HG02623 (cell line): ENCODE measurements around the gene C3orf70.

Experiments
- ATAC-seq: cut with Tn5 transposase; IDR thresholded peaks from one replicate; pipeline ENCODE4 v1.9.1; 2021; ENCODE audit warnings: moderate library complexity; ENCODE audit not compliant: unreplicated experiment

C3orf70 gene

DNA sequence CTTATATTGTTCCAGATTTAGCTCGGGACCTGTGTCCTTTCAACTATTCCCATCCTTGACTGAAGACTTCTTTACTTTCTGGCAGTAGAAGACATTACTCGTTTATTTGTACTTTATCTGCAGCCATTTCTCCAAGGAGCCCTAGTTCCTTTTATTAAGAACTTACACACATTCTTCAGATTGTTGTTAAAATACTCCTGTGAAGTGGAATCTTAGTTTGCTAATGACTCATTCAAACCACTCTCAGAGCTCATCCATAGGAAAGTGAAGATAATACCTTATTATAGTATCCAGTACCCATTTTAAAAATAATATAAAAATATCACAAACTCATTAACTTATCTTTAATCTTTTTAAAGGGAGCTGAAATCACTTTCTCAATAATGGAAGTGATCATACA is 63.5 kb downstream of the C3orf70 start:
- ATAC-seq = no peak

DNA sequence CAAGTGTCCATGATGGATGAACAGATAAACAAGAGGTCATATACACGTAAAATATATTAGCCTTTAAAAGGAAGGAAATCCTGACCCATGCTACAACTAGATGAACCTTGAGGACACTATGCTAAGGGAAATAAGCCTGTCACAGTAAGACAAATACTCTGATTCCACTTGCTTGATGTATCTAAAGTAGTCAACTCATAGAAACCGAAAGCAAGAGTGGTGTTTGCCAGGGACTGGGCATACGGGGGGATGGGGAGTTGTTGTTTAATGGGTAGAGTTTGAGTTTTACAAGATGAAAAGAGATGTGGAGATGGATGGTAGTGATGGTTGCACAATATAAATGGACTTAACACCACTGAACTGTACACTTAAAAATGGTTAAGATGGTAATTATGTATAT is 65.4 kb downstream of the C3orf70 start:
- no peak for ATAC-seq

DNA sequence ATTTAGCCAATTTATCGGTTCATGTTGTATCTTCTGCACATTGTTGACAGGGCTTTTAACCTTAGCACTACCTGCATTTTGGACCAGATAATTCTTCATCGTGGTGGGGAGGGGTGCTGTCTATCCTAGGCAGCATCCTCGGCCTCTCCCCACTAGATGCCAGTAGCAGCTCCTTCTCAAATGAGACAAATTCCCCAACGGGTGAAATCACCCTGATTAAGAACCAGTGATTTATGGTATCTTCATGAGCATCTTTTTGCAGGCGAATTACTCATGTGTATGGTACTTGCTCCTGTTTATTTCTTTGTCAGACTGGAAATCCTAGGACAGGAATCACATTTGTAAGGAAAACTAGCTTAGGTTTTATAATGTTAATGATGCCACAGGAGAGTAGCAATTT is 68.0 kb downstream of the C3orf70 start:
- no peak for ATAC-seq

DNA sequence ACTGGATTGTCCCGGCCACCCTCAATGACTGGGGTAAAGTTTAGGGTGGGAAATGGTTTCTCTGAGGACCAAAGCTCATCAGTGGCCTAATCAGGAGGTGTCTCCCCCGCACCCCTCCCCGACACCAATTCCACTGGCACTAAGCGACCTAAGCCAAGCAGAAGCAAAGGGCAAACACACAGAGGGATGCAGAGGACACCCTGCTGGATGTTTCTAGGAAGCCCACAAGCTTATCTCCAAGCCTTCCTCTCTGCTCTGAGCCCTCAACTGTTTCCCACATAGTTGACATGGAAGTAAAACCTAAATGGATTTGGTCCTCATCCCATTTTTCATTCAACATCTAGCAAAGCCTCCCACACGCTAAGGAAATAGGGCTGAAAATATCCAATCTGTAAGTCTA is 68.5 kb downstream of the C3orf70 start:
- ATAC-seq = no peak

DNA sequence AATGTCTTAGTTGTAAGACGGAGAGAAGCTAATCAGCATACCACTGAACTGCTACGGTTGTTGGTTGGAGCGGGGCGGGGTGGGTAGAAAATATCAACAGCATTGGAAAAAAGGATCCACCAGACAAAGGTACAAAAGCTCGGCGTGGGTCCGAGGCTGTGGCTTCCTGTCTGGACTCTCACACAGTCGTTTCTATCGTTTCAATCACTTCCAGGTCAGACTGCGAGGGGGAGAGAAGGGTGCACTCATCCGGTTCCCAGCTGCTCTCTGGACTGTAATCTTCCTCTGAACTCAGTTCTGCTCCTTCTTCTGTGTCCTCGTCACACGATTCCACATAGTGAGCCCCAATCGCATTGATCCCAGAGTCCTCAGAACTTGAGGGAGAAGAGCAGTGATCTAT is 70.0 kb downstream of the C3orf70 start:
- ATAC-seq = no peak

DNA sequence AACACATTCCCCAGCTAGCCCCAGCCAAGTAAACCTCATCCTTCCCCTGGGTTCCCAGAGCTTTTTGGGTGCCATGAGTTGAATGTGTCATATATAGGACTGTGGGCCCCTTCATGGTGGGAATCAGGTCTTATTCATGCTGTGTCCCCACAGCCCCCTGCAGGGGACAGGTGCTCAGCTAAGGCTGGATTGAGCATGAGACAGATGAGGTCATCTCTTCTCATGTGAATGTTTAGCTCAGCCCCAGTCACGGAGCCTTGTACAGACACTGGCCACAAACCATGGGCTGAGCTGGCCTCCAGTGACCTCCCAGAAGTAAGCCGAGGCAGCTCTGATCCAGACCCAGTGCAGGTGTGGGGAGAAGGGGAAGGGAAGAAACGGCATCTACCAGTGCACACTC is 70.7 kb downstream of the C3orf70 start:
- no peak for ATAC-seq

DNA sequence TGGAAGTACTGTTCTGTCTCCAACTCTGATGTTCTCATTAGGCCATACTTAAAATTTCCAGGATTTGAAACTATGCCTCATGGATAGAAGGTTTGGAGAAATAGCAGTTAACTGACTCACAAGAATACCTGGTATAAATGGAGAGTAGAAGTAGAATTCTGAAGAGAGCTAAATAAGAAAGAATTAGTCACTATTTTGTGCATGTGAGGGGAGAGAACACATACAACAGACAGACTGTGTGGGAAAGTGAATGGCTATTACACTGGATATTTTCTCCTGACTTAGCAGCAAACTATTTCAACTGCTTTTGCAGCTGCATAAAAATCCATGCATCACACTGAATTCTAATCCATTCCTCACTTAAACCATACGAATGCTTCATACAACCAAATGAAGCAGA is 71.3 kb downstream of the C3orf70 start:
- ATAC-seq = no peak

DNA sequence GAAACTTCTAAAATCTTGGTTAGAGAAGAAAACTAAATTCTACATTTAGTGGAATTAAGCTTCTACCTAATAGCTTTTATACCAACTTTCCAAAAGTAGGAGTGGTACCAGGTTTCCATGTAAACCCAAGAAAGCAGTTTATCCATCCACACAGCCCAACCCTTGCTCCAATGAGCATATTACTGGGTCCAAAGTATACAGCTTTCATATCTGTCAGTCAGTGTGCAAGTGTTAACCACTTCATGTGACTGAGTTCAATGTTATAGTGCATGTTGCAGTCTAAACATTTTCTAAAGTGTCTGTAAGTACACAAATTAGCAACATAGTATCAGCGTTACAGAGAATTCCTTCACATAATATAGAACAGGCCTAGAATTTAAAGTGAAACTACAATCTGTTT is 73.2 kb downstream of the C3orf70 start:
- no peak for ATAC-seq

DNA sequence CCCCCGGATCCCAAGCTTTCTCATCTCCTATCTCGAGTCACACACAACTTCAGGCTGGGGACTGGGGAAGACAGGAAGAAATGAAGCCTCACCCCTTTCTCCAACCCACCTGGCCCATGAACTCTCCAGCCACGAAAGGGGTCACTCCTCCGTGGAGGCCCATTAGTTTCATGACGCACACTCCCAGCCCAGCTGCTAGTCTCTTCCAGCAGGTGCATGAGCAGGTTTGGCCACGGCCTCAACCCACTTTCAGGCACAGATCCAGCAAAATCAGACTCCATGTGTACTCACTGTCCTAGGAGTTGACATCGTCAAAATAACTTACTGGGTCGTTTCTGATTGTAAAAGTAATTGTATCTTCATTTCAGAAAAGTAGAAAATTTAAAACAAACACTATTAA is 76.6 kb downstream of the C3orf70 start:
- no peak for ATAC-seq

DNA sequence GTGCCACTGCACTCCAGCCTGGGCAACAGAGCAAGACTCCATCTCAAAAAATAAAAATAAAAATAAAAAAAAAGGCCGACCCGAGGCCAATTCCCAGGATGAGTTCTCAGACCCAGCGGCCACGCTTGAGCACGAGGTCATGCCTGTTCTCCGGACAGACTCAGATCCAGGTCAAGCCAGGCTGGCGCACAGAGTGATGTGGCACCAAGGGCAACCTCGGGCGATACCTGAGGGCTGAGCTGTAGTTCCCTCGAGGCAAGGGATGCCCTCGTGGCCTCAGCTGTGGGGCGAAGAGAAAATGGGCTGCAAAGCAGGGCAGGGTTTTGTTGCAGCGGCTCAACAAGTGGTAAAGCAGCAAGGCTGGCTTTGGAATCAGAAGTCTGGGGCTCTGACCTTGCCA is 77.3 kb downstream of the C3orf70 start:
- no peak for ATAC-seq

DNA sequence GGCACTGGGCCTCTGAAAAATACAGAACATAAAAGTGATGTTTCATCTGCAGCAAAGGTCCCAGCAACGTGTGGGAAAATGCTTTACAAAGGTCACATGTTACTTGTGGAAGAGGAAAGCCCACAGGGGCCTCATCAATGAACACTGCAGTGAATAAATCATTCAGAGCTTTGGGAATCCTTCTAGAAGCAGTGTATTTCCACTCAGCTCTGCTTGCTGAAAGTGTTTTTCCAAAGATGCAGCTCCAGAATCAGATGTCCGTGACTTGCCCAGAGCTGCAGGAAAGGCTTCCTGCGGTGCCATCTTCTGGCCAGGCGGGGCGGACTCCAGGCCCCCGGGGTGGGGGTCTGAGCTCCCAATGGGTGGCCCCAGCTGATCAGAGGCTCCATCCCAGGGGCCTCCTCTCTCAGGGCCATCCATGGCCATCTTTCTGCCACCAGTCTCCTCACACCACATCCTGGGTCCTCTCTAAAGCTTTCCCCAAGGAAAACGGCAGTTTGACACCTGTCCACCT is 81.5 kb downstream of the C3orf70 start:
- no peak for ATAC-seq

DNA sequence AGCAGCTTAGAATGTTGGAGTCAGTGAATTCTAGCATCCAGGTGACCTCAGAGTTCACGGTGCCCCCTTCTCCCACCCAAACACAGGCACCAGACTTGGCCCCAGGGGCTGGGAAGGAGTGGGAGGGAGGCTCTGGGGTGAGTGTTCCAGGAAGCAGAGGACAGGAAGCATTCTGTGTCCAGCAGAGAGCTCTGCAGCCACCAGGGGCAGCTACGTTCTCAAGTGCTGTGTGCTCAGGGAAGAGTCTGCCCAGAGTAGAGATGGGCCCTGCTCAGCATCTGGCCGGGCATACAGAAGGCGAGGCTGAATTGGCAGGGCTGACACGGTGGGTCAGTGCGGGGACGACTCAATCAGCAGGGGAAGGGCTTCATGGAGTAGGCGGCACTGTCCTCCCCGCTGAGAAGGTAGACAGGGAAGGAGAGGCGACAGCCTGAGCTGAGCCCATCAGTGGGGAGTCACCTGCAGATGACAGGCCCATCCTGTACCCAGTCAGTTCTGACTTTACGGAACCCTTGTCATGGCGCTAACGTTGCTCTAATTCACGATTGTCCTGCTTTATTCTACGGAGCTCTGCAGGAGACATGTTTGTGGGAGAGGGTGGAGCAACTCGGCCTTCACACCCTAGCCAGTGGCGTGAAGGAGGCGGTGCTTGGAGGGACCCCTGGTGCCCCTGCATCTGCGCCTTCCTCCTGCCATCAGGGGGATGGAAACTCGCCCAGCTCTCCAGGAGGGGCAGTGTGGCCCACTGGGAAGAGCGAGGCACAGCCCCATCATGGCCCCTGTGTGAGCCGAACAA is 82.2 kb downstream of the C3orf70 start:
- ATAC-seq = no peak

DNA sequence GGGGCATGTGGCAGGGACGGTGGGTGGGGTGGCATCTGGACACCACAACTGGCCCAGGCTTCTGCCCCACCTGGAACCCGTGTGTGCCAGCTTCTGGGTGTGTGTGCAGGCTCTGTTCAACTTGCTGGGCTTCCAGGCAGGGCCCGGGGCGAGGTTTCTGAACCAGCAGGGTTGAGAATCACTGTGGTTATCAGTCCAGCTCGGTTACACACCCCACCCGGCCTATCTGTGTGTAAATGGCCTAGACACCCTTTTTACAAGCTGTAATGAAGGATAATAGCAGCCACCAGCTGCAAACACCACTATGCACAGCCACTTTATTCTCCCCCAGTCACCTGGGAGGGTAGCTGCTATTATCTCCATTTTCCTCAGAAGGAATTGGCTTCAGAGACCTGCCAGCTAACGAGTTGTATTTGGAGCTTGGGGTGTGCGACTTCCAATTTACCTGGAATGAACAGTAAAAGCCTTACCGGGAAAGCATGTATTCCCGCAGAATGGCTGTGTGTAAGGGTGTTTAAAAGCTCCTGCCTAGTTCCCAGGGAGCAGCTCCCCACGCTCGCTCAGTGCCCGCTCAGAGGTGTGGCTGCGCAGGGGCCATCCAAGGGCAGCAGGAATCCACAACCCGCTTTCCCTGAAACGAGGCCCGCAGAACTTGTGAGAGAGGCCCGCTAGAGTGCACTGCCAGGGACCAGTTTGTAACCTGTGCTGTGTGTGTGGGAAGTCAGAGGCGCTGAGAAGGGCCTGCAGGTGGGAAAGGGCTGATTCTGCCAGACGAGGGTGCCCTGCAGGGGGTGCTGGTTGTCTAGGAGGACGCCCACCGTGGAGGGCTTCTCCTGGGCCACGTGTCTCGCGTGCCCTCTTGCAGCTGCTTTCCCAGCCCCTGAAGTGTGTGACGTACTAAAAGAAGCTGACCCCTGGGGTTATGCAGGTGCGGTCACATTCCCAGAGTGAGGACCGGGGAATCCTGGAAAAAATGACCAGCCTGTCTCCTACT is 83.5 kb downstream of the C3orf70 start:
- no peak for ATAC-seq

DNA sequence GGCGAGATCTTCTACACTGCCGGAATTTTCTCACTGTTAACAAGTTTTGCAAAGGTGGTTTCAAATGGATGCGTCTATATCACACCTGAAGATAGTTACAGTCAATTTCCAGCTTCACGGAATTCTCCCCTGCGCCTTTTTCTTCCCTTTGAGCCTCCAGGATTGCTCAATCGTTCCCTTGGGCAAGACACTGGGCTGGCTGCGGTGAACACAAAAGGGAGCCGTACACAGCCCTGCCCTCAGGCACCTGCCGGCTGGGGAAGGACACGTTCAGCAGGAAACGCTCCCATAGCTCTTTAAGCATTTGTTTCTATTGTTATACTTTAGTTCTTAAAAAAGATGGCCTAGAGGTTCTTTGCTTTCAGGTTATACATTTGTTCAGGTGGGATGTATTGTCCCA is 85.7 kb downstream of the C3orf70 start:
- no peak for ATAC-seq

DNA sequence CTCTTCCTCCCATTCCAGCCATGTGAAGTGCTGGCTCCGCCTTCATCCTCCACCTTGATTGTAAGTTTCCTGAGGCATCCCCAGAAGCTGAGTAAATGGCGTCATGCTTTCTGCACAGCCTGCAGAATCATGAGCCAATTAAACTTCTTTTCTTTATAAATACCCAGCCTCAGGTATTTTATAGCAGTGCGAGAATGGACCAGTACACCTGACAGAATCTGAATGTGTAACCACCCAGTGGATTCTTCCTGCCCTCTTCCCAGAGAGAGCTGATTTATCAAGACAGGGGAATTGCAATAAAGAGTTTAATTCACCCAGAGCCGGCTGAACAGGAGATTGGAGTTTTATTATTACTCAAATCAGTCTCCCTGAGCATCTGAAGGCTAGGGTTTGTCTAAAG is 86.6 kb downstream of the C3orf70 start:
- ATAC-seq = no peak

DNA sequence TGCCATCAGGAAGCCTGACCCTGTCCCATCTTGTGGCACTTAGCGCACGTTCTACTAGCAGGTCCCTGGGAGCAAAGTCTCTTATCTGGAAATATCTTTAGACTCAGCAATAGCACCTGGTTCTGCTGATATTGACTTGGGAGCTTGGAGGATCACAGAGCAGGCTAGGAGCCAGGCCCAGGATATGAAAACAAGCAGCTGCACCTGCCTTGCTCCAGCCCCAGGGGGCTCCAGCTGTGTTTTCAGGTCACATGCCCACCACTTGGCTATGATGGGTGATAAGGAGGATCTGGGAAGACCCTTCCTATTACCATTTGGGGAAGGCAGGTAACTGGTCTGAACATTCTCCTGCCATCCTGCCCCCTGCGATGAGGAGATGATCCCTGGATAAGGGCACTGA is 87.8 kb downstream of the C3orf70 start:
- no peak for ATAC-seq

DNA sequence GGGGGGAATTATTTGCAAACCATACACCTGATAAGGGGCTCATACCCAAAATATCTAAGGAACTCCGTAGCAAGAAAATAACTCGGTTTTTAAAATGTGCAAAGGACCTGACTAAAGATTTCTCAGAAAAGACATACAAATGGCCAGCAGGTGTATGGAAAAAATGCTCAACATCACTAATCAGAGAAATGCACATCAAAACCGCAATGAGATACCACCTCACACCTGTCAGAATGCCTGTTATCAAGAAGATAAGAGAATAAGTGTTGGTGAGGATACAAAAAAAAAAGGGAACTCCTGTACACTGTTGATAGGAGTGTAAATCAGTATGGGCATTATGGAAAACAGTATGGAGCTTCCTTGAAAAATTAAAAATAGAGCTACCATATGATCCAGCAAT is 89.4 kb downstream of the C3orf70 start:
- no peak for ATAC-seq

DNA sequence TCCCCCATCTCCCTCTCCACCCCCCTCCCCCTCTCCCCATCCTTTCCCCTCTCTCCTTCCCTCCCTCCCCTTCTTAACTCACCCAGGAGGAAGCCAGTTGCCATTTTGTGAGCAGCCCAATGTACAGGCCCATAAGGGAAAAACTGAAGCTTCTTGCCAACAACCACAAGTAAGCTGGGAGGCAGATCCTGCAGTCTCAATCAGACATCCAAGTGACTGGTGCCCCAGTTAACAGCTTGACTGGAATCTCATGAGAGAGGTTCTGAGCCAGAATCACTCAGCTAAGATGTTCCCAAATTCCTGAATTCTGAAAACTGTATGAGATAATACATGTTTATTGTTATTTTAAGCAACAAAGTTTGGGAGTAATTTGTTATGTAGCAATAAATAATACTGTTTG is 90.7 kb downstream of the C3orf70 start:
- ATAC-seq = no peak

DNA sequence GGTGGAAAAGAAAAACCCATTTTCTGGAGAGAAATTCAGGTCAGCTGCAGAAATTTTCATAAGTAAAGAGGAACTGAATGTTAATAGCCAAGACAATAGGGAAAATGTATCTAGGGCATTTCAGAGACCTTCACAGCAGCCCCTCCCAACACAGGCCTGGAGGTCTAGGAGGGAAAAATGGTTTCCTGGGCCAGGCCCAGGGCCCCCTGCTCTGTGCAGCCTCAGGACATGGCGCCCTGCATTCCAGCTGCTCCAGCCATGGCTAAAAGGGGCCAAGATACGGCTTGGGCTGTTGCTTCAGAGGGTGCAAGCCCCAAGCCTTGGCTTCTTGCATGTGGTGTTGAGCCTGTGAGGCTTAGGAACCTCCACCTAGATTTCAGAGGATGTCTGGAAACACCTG is 92.2 kb downstream of the C3orf70 start:
- no peak for ATAC-seq

DNA sequence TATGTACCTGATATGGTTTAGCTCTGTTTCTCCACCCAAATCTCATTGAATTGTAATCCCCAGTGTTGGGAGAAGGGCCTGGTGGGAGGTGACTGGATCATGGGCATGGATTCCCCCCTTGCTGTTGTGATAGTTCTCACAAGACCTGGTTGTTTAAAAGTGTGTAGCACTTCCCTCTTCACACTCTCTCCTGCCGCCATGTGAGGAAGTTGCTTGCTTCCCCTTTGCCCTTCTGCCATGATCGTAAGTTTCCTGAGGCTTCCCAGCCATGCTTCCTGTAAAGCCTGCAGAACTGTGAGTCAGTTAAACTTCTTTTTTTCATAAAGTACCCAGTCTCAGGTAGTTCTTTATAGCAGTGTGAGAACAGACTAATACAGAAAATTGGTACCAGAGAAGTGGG is 93.1 kb downstream of the C3orf70 start:
- ATAC-seq = no peak

DNA sequence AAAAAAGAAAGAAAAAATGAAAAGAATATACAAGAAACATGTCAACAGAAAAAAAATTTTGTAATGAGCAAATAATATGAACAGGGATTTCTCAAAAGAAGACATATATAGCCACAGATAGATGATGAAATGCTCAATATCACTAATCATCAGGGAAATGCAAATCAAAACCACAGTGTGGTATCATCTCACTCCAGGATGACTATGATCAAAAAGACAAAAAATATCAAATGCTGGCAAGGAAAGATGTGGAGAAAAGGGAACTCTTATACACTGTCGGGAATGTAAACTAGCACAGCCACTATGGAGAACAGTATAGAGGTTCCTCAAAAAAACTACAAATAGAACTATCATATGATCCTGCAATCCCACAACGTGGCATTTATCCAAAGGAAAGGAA is 94.1 kb downstream of the C3orf70 start:
- no peak for ATAC-seq

DNA sequence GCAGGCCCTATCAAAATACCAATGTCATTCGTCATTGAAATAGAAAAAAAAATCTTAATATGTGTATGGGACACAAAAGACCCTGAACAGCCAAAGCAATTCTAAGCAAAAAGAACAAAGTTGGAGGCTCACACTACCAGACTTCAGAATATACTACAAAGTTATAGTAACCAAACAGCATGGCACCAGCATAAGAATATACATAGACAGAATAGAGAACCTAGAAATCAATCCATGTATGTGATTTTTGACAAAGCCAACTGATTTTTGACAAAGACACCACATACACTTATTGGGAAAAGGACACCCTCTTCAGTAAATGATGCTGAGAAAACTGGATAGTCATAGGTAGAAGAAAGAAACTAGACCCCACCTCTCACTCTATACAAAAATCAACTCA is 95.0 kb downstream of the C3orf70 start:
- ATAC-seq = no peak
